ENCODE data around the gene ZNF593.

Gene ZNF593

DNA sequence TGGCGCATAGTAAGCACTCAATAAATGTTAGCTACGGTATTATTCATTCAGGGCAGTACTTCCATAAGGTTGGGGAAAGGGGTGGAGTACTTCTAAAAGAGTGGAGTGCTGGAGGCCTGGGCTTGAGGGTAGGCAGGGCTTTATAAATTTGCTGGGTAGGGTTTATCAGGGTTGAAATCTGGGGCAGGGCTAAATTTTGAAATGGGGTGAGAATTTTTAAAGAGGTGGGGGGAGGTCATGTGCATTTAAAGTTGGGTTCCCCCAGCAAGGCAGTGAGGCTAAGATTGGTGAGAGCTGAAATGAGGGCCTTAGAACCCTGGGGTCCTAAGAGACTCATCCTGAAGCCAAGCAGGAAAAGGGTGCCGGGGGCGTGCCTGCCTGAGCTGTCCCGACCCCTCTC, 30.7 kb downstream of the ZNF593 start:
- DNase-seq (ENCODE audit: low read depth in 1 of 2, low spot score in 1 of 2), result no peak

DNA sequence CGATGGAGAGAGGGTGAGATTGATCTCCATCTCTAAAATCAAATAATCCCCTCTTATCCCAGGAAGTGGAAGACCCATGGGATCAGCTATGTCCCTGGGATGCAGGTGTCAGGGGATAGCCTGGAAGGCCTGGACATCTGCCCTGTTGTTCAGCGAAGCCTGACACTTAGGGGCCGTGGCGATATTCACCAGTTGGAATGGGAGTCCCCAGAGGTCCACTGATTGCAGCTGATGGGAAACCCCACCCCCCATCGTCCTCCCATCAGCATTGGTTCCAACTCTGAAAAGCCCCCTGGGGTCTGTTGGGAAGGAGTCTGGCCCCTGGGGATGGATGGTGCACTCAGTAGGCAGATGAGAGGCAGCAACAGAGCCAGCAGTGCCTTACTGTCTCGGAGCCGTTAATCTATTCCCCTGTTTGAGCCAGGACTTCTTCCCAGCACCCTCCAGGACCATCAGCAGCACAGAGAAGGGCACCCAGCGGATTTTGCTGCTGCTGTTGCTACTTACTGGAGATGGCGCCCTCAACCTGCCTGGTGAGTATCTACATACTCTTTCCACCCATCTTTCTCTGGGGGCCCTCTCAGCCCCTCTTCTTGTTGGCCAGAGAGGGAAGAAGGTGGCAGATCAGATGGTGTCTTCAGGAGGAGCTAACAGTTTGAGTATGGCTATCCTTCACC, 34.1 kb downstream of the ZNF593 start:
- DNase-seq (ENCODE audit: low read depth in 1 of 2, low spot score in 1 of 2), result no peak

DNA sequence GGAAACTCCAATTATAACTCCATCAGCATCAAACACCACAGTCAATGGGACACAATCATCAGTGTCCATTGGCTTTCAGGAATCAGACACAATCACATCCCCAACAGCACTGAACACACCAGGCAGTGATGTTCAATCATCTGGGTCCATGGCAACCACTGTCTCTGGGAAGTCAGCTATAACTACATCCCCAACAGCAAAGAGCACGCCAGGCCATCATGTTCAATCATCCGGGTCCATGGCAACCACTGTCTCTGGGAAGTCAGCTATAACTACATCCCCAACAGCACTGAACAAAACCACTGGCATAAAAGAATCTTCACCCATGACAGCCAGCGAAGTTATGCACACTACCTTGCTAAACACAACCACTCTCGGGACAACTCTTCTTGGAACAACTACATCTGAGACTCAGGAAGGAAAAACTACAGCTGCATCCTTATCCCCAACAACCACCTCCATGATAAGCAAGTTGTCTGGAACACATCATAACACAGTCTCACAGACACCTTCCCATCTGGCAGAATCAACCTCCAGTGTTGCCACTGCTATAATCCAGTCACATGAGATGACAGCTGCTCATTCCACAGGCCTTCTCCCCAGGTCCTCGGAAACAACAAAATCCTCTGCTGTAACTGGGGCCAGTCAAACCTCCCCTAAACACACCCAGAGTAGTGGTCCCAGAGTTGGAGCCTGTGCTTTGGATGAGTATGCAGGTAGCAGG, 40.6 kb downstream of the ZNF593 start:
- no peak for DNase-seq (ENCODE audit: low read depth in 1 of 2, low spot score in 1 of 2)

DNA sequence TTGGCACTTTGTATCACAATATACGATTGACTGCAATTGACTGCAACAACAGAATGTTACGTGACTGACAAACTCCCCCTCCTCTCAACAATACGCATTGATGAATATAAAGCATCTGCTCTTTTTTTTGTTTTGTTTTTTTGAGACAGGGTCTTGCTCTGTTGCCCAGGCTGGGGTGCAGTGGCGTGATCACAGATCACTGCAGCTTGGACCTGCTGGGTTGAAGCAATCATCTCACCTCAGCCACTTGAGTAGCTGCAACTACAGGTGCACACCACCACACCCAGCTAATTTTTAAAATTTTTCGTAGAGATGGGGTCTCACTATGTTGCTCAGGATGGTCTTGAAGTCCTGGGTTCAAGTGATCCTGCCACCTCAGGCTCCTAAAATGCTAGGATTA, 43.0 kb downstream of the ZNF593 start:
- no peak for DNase-seq (ENCODE audit: low read depth in 1 of 2, low spot score in 1 of 2)

DNA sequence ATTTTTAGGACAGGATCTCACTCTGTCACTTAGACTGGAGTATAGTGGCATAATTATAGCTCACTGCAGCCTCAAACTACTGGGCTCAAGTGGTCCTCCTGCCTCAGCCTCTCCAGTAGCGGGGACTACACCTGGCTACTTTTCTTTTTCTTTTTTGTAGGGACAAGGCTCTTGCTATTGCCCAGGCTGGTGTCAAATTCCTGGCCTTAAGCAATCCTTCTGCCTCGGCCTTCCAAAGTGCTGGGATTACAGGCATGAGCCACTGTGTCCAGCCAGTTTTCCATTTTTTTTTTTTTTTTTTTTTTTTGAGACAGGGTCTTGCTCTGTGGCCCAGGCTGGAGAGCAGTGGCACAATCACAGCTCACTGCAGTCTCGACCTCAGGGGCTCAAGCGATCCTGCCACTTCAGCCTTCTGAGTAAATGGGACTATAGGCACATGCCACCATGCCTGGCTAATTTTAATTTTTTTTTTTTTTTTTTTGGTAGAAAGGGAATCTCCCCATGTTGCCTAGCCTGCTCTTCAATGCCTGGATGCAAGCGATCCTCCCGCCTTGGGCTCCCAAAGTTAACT, 43.7 kb downstream of the ZNF593 start:
- no peak for DNase-seq (ENCODE audit: low read depth in 1 of 2, low spot score in 1 of 2)

DNA sequence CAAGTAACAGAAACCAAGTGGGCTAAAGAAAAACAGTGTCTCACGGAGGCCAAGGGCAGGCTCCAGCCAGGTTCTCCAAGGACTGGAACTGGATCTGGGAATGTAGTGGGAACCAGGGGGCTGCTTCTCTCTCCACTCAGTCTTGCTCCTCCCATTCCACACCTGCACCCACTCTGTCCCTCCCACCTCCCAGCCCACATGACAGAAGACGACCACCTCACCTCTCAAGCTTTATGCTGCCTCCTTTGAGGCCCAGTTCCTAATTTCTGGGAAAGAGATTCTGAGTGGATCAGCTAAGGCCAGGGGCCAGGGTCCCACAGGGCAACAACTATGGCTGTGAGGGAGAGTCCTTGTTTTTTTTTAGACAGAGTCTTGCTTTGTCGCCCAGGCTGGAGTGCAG, 45.5 kb downstream of the ZNF593 start:
- DNase-seq (ENCODE audit: low read depth in 1 of 2, low spot score in 1 of 2), result no peak

DNA sequence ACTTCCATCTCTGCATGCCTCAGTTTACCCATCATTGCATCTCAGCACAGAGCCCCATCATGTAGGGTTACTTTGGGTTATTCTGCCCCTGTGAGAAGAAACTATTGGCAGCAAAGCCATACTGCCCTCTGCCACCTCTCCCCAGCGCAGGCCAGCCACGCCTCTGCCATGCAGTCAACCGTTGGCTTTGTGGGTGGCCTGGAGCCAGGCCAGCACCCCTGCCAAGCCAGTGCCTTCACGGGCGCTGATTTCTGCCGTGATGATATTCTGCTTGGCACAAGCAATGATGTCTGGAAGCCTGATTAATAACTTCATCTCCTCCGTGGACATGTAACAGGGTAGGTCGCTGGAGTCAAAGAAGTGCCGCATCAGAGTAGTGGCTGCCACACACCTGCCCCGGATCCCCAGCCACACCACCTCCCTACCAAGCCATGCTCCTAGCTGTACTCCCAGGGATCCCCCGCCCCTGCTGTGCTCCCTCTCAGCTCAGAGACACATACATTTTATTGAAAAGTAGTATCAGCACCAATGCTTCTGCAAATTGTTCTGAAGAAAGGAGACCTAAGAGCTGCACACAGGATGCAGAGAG, 49.3 kb downstream of the ZNF593 start:
- DNase-seq (ENCODE audit: low read depth in 1 of 2, low spot score in 1 of 2), result no peak
